Measurements from ENCODE around the gene APLF. TPM values are rescaled to one million over a fixed set of nuclear protein-coding genes. Genes with fewer than 3 reads are reported as not detected.

The APLF gene
- total RNA-seq, 2 experiments from 2014 or later: 2.9 to 3.5 TPM

DNA sequence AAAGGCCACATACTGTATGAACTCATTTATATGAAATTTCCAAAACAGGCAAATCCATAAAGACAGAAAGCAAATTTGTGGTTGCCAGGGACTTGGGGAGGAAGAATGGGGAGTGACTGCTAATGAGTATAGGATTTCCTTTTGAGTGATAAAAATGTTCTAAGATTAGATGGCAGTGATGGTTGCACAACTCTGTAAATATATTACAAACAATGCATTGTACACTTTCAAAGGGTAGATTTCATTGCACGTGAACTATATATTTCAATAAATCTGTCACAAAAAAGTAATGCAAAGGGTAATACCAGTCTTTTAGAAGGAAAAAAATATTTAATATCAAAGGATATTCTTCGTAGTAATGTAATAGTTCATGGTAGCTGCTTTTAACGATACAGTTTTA is 112.3 kb downstream of the APLF start:
- Mint-ChIP-seq H3K4me1 (ENCODE audit: low read depth) (no peaks in the 10 kb centered on the region), H3K4me3 (no peak overlapping the region), H3K27ac (no peak overlapping the region), H3K9me3 (peaks cover 1% of the 10 kb centered on the region), H3K36me3 (ENCODE audit: low read depth) (peaks cover 10% of the 10 kb centered on the region), H3K27me3 (no peaks in the 10 kb centered on the region)
- ATAC-seq (no peak), DNase-seq (no peak)
- POLR2A ChIA-PET: no interaction called here
- intact Hi-C loops (cut with micrococcal nuclease): no loop called here
- CTCF ChIA-PET: no interaction called here
- TF ChIP-seq, protein P1, sequence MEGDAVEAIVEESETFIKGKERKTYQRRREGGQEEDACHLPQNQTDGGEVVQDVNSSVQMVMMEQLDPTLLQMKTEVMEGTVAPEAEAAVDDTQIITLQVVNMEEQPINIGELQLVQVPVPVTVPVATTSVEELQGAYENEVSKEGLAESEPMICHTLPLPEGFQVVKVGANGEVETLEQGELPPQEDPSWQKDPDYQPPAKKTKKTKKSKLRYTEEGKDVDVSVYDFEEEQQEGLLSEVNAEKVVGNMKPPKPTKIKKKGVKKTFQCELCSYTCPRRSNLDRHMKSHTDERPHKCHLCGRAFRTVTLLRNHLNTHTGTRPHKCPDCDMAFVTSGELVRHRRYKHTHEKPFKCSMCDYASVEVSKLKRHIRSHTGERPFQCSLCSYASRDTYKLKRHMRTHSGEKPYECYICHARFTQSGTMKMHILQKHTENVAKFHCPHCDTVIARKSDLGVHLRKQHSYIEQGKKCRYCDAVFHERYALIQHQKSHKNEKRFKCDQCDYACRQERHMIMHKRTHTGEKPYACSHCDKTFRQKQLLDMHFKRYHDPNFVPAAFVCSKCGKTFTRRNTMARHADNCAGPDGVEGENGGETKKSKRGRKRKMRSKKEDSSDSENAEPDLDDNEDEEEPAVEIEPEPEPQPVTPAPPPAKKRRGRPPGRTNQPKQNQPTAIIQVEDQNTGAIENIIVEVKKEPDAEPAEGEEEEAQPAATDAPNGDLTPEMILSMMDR (IDR thresholded peaks at IDR 0.05): no peak

DNA sequence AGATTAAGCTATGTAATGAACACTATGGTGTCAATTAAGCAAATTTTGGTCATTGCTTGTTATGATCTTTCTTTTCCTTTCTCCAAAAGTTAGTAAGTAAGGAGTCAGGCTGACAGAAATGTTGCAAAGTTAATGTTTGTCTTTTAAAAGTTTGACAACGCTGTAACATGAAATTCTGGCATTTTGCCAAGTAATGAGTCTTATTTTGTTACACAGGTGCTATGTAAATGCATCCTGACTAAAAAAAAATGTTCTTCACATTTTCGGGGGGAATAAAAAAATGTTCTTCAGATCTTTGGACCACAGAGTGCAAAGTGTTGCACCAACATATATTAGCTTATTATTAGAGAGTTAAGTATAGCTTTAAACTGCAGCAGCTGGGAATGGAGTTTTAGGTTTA is 121.2 kb downstream of the APLF start:
- CTCF ChIA-PET: interaction anchor here (0.7 to 4.5 kb wide), 3 partner anchors 7 to 122 kb away, joined by 3 to 26 read pairs (median 11); no protein-coding TSS in a partner anchor
- no peak overlapping the region for H3K4me3 Mint-ChIP-seq

DNA sequence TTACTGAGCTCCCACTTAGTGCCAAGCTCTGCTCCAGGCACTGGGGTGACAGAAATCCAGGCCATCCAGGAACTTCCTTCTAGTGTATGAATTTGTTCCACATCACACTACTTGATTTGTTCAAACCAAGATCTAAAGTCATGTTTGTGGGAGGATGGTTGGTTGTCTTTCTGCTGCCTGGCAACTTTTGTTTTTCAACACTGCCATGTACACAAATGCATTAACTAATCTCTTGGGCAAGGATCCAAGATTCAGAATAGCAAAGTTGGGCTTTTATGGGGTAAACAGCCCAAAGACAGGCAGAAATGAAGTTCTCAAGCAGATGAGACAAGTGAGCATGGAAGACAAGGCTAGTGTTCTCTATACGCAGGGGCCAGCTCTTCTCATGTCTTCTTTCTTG is 122.6 kb downstream of the APLF start:
- POLR2A ChIA-PET: no interaction called here
- no peak for ATAC-seq
- intact Hi-C loops (cut with micrococcal nuclease): loop anchor here (10.0 kb wide), 1 partner anchor 105 kb away; no protein-coding TSS in a partner anchor
- TF ChIP-seq, protein P1 (IDR thresholded peaks at IDR 0.05): no peak
- H3K4me3 Mint-ChIP-seq: no peak overlapping the region
- peaks cover 4% of the 10 kb centered on the region for H3K4me1 Mint-ChIP-seq (ENCODE audit: low read depth)
- no peaks in the 10 kb centered on the region for H3K36me3 Mint-ChIP-seq (ENCODE audit: low read depth)
- H3K27ac Mint-ChIP-seq: no peak overlapping the region
- DNase-seq: no peak
- no peaks in the 10 kb centered on the region for H3K27me3 Mint-ChIP-seq
- CTCF ChIA-PET: interaction anchor here (2.6 to 7.2 kb wide), 3 partner anchors 119 to 335 kb away, joined by 7 to 63 read pairs (median 11); no protein-coding TSS in a partner anchor
- H3K9me3 Mint-ChIP-seq: no peaks in the 10 kb centered on the region

More for the DNA sequence above, 121.2 kb downstream of the APLF start:
- TF ChIP-seq, protein P1 (IDR thresholded peaks at IDR 0.05): no peak
- H3K4me1 Mint-ChIP-seq (ENCODE audit: low read depth): no peaks in the 10 kb centered on the region
- no peaks in the 10 kb centered on the region for H3K9me3 Mint-ChIP-seq
- no peak overlapping the region for H3K27ac Mint-ChIP-seq
- POLR2A ChIA-PET: interaction anchor here (0.7 kb wide), 1 partner anchor 82 kb away, joined by 3 read pairs; no protein-coding TSS in a partner anchor
- intact Hi-C loops (cut with micrococcal nuclease): no loop called here
- no peaks in the 10 kb centered on the region for H3K27me3 Mint-ChIP-seq
- ATAC-seq: no peak
- no peaks in the 10 kb centered on the region for H3K36me3 Mint-ChIP-seq (ENCODE audit: low read depth)
- no peak for DNase-seq

DNA sequence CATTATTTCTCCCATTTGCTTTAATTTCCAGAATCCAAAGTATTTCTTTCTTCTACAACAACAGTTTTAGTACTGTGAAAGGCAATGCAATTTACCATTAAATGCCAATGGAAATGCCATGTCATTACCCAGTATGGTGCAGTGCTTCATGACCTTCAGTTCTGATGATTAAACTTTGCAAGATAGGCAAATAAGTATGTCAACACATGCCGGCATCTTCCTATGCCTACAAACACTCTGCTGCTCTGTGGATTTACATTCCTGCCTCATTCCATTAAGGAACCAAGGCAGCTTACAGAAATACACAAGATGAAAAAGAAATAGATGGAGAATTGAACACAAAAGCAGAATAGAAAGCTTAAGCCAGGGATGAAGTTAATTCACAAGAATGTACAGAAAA is 123.3 kb downstream of the APLF start:
- H3K36me3 Mint-ChIP-seq (ENCODE audit: low read depth): no peaks in the 10 kb centered on the region
- no peak overlapping the region for H3K4me3 Mint-ChIP-seq
- H3K27ac Mint-ChIP-seq: no peak overlapping the region
- TF ChIP-seq, protein P1 (IDR thresholded peaks at IDR 0.05): no peak
- H3K4me1 Mint-ChIP-seq (ENCODE audit: low read depth): peaks cover 6% of the 10 kb centered on the region
- no peaks in the 10 kb centered on the region for H3K9me3 Mint-ChIP-seq
- ATAC-seq (no peak), DNase-seq (no peak)
- ChIA-PET CTCF (interaction anchor here (2.6 to 7.2 kb wide), 3 partner anchors 118 to 334 kb away, joined by 7 to 63 read pairs (median 11); no protein-coding TSS in a partner anchor), POLR2A (no interaction called here)
- H3K27me3 Mint-ChIP-seq: no peaks in the 10 kb centered on the region
- intact Hi-C loops (cut with micrococcal nuclease): loop anchor here (10.0 kb wide), 1 partner anchor 106 kb away; no protein-coding TSS in a partner anchor

DNA sequence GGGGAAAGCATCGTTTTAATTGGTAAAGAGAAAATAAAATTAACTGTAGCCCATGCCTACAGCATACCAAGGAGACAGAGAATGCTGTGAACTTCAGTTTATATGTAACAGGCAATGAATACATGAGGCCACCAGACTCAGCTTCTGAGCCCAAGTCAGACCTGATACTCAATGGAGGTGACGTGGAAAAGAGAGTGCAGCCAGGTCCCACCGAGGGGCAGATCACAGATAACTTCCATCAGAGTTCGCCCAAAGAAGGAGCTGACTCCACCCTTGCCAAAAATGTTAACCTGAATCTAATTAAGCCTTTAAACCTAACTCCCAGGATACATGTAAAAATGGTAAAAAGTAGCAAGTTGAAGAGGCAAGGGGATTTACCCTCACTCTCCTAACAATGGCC is 123.8 kb downstream of the APLF start:
- Mint-ChIP-seq H3K36me3 (ENCODE audit: low read depth) (no peaks in the 10 kb centered on the region), H3K4me3 (no peak overlapping the region), H3K9me3 (no peaks in the 10 kb centered on the region), H3K27ac (no peak overlapping the region), H3K27me3 (no peaks in the 10 kb centered on the region), H3K4me1 (ENCODE audit: low read depth) (peaks cover 6% of the 10 kb centered on the region)
- ATAC-seq (no peak), DNase-seq (no peak)
- intact Hi-C loops (cut with micrococcal nuclease): loop anchor here (10.0 kb wide), 1 partner anchor 106 kb away; no protein-coding TSS in a partner anchor
- TF ChIP-seq, protein P1 (IDR thresholded peaks at IDR 0.05): no peak
- ChIA-PET CTCF (interaction anchor here (2.6 to 7.2 kb wide), 3 partner anchors 118 to 334 kb away, joined by 7 to 63 read pairs (median 11); no protein-coding TSS in a partner anchor), POLR2A (no interaction called here)
